Suppressor macrophage (primary cell): ENCODE measurements around the gene VIPR2.

Source experiments
- DNase-seq, 4 experiments: peaks; one replicate each; pipeline ENCODE4 v3.0.0-alpha.2; 2020 to 2022

The VIPR2 gene

GRCh38 chr7:159157714-159158113 lies 13.0 kb upstream of the VIPR2 start:
- DNase-seq = no peak

DNA sequence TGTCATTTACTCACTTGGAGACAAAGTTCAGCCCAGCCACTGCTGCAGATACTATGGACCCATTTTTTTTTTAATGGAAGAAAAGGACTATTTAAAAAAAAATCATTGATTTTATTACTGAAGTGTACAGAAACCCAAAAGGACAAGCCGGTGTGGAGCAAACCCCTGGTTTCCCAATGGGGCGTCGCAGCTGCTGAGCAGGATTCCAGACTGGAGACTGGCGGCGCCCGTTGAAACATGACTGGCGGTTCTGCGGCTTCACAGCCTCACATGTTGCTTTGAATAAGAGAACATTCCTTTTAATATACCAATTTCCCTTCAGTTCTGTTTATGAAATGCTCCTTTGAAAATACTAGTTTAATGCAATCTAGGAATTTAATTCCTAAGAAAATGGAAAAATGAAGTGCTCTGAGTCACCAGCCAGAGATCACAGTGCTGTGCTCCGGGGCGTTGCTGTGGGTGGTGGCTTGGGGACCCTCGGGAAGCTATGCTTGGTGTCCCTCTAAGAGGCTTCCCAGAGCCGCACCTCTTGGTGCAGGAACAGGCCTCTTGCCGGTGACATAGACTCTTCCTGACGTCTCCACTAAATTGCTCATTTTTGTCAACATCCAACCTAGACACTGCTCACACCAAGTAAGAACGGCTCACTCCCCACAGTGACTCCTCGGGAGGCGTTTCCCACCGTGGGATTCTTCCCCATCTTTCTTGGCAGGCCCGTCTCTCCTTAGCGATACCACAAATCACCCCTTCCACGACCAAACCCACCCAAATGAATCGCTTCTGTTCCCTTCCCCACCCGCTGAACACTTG lies 12.0 kb upstream of the VIPR2 start:
- no peak for DNase-seq

GRCh38 chr7:159155410-159155809 lies 10.7 kb upstream of the VIPR2 start:
- DNase-seq = no peak

GRCh38 chr7:159154243-159154642 lies 9.6 kb upstream of the VIPR2 start:
- no peak for DNase-seq

DNA sequence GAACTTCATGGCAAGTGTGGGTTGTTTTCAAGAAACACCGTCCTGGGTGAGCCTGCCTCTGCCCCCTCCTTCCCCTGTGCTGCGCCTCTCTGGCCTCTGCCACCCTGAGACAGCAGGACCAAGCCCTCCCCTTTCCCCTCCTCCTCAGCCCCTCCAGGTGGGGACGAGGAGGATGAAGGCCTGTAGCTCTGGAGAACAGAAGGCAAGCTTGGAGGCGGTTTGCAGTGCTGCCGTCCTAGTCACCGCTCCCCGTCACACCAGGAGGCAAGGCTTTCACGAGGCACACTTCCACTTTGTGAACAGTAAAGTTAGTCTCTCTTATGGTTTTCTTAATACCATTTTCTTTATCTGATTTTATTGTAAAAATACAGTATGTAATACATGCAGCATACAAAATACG lies 8.8 kb upstream of the VIPR2 start:
- no peak for DNase-seq

DNA sequence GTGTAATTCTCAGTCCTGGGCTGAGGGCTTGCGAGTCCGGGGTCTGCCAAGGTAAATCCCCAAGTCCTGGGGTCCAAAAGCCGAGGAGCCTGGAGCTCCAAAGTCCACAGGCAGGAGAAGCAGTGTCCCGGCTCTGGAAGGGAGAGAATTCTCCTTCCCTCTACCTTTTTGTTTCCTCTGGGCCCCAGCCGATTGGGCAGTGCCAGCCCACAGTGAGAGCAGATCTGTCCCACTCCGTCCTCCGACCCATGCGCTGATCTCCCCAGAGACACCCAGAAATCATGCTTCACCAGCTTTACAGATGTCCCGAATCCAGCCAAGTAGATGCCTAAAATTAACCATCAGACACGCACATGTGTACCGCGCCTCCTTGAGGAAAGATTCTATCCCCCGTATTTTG lies 8.1 kb upstream of the VIPR2 start:
- no peak for DNase-seq

DNA sequence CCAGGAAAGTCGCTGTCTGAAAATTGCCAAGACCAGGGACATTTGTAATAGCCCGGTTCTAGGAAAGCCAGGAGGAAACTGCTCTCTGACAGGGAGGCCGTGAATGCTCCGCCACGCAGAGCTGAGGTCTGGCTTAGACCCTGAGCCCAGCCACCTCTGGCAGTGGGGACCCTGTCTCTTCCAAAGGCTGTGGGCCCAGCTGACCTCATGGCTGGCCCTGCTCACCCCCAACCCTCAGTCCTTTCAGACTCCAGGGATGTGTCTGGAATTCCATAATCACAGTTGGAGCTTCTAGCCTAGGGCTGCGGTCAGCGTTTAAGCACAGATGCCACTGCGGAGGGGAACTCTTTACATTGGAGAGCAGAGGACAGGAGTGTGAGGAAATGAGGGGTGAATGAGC lies 6.6 kb upstream of the VIPR2 start:
- no peak for DNase-seq

DNA sequence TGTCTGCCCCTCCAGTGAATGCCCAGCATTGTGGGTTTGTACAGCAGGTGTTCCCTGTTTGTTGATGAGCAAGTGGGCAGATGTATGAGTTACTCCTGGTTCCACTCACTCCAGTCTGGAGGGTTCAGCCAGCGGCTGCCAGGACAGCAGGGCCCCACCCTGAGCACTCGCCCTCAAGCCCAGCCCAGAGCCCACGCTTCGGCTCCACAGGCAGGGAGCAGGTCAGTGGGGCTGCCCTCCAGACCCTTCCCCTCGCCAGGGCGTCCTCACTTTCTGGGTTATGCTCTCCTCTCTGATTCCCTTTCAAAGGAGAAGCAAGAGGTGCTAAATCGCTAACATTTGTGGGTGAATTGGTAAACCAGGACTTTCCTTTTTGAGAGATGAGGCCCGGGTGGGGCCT lies 4.8 kb upstream of the VIPR2 start:
- no peak for DNase-seq

GRCh38 chr7:159148430-159149395 lies 4.0 kb upstream of the VIPR2 start:
- no peak for DNase-seq

DNA sequence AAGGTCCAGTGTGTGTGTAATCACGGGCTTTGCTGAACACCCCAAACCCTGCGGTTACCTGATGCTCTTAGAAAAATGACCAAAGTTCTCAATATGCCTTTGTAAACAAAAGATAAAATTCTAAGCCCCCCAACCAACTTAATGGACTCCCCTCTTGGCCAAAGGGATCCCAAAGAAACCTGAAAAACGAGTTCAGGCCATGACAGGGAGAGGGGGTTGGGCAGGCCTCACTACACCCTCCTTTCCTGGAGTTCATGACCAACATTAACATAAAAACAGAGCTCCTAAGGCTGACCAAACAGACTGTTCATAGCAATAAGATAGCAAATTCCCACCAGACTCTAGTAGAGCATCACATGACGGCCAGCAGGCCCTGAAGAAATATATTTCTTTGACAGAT lies 3.0 kb upstream of the VIPR2 start:
- no peak for DNase-seq

GRCh38 chr7:159147246-159147645 lies 2.6 kb upstream of the VIPR2 start:
- no peak for DNase-seq

GRCh38 chr7:159146084-159146858 lies 1.6 kb upstream of the VIPR2 start:
- DNase-seq = no peak

DNA sequence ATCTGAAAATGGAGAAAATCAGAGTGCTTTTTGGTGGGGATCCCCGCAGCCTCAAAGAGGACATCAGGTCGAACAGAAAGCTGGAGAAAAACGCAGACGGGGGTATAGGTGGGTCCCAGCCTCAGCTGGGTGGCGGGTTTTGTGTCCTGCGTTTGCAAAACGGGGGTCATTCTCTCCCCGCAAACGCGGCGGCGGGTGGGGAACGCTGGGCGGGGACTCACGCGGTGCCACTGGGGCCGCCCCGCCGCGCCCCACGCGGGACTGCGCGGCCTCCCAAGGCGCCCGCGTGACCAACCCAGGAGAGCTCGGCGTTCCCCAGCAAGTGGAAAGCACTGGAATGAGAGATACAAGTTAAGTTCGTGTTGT lies 806 bp upstream of the VIPR2 start:
- no peak for DNase-seq

DNA sequence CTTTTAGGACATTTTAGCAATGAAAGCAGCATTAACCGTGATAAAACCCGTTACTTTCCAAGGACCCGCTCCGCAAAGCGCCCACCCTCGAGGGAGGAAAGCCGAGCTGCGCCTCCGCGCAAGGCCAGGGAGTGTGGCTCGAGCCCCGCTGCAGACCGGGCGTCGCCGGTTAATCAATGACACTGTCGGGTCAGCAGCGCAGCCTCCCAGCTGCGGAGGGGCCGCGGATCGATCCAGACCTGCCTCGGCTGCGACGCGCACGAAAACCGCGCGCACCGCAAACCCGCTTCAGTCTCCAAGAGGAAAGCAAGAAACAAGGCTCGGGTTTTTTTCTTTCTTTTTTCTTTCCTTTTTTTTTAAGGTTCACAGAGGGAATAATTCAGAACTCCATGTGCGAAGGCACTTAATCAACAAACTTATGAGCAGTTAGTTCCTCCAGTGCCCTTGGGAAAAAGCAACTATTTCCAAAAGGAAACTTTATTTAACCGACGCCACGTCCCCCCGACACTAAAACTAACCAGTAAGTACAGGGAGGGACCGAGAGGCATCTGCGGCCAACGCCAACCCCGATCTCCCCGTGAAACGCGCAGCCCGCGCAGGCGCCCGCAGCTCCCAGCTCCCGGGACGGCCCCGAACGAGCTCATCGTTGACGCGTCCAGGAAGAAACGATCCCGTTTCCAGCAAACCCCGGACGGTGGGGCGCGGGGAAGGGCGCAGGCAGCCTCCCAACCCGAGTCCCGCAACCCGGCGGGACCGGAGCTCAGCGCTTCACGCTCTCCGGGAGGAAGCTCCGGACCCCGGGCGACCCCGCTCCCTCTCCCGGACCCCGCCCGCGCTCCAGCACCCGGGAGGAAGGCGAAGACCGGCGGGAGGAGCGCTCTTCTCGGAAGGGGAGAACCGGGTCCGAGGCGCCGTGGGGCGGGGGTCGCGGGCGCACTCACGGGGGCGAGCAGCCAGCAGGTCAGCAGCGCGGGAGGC lies 598 bp downstream of the VIPR2 start:
- DNase-seq = no peak

DNA sequence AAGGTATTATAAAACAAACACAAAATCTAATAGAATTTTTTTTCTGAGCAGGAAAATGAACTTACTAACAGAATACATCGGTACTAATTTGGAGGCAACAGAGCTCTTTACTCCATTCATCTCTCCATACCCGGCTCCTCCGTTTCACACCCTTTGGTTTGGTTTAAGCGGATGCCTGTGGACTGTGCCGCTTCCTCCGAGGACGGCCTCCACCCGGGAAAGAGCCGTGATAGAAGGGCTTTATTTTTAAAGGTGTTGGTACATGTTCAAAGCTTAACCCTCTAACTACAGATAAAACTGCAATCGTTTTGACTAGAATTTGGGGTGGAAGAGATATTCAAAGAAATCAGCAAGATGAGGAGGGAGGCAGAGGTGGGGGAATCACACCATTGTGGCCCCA lies 1.9 kb downstream of the VIPR2 start:
- no peak for DNase-seq

DNA sequence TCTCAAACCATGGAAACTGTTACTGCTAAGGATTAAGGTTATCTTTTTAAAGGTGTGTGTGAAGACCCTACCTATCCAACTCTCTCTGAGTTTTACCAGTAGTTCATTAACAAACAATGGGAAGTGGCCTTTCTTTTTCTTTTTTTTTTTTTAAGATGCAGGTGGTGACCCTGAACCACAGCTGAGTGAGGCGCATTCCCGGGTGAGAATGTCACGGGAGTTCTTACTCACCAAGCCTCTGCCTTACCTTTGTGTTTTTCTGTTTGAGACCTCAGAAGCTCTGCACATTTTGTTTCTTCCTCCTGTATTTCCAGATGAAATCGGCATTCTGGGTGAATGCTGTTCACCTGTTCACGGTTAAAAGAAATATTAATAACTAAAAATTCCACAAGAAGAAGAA lies 2.5 kb downstream of the VIPR2 start:
- DNase-seq = no peak

DNA sequence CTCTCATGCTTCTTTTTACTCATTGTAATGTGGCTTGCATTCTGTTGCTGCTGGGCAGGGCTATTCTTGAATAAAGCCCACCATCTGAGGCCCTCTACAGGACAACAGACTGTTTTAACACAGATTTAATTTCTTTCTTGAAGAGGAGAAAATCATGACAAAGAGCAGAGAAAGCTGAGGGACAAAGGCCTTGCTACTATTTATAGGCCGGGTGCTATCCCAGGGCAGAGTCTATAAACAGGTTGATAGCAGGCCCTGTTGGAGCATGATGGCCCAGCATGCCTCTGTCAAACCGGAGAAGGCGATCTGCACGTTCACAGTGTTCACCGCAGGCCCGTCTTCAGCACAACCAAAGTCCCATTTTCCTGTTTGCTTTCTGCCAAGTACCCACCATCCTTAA lies 3.0 kb downstream of the VIPR2 start:
- no peak for DNase-seq

DNA sequence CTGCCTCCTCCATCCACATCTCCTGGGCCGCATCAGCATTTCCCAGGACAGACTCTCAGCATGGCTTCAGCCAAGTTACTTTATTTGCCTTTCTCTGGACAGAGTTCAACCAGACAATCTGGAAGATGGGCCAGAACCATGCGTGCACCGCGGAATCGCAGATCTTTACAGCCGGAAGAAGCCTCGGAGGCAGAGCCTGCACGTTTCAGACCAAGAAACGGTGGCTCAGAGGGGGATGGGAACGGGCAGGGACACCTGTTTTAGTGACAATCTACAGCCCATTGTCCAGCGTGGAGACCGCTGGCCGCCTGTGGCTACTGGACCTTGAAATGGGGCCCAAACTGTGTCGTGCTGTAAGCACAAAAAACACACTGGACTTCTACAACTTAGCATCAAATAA lies 3.5 kb downstream of the VIPR2 start:
- no peak for DNase-seq

GRCh38 chr7:159140170-159140910 lies 4.3 kb downstream of the VIPR2 start:
- DNase-seq = no peak

DNA sequence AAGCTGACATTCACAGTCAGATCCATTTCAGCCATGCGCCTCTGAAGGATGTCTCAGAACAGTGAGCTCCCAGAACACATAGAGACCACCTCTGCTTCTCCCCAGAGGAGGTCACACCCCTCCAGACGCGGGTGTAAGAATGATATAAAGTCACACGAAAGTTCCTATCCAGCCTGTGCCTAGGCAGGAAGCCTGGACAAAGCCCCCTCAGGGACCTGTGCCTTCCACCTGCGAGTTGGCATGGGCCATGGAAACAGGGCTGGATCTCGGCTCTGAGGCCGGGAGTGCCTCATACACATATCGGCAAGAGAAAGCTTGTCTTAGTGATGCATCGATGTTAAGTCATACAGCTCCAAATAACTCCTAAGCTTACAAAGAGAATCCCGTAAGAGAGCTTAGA lies 5.0 kb downstream of the VIPR2 start:
- DNase-seq = no peak

DNA sequence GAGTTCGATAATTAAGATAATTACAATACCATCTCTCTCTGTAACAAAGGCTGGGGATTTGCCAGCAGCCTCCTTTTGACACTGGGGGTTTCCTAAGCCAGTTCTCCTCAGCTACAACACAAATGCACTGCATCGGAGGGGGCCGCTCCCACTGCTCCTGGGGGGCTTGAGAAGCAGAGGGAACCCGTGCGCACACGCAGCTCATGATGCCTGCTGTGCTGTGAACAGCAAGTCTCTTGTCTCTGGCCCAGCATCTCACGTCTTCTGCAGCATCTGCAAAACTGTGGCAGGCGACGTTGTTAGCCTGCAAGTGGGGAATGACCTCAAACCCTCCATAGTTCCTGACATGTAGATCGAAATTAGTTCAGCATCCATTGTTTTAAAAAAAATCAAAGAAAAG lies 5.5 kb downstream of the VIPR2 start:
- no peak for DNase-seq
